HG03342 (cell line): ENCODE data around the gene MAGI1.

Experiments
- ATAC-seq: cut with Tn5 transposase; IDR thresholded peaks from one replicate; pipeline ENCODE4 v1.9.1; 2021; ENCODE audit warnings: mild to moderate bottlenecking, moderate library complexity; ENCODE audit not compliant: unreplicated experiment

The MAGI1 gene

GRCh38 chr3:65948841-65949573 lies 89.7 kb downstream of the MAGI1 start:
- ATAC-seq: no peak

GRCh38 chr3:65946438-65946837 lies 92.3 kb downstream of the MAGI1 start:
- no peak for ATAC-seq

GRCh38 chr3:65945953-65946352 lies 92.8 kb downstream of the MAGI1 start:
- no peak for ATAC-seq

GRCh38 chr3:65945480-65945879 lies 93.2 kb downstream of the MAGI1 start:
- ATAC-seq: no peak

GRCh38 chr3:65944252-65944651 lies 94.5 kb downstream of the MAGI1 start:
- ATAC-seq: no peak

GRCh38 chr3:65939801-65940246 lies 98.9 kb downstream of the MAGI1 start:
- no peak for ATAC-seq

GRCh38 chr3:65939184-65939583 lies 99.5 kb downstream of the MAGI1 start:
- ATAC-seq: no peak

GRCh38 chr3:65938676-65939075 lies 100.0 kb downstream of the MAGI1 start:
- no peak for ATAC-seq

- ATAC-seq: no peak
Measured at GRCh38 chr3:65938147-65938546, 100.6 kb downstream of the MAGI1 start.

GRCh38 chr3:65936908-65937638 lies 101.6 kb downstream of the MAGI1 start:
- no peak for ATAC-seq

- no peak for ATAC-seq
Measured at GRCh38 chr3:65935724-65936123, 103.0 kb downstream of the MAGI1 start.

- ATAC-seq: no peak
Measured at GRCh38 chr3:65930648-65931047, 108.1 kb downstream of the MAGI1 start.

GRCh38 chr3:65928110-65928509 lies 110.6 kb downstream of the MAGI1 start:
- ATAC-seq: no peak

GRCh38 chr3:65927576-65927975 lies 111.1 kb downstream of the MAGI1 start:
- no peak for ATAC-seq

- ATAC-seq: no peak
Measured at GRCh38 chr3:65925254-65925954, 113.3 kb downstream of the MAGI1 start.

GRCh38 chr3:65924762-65925161 lies 114.0 kb downstream of the MAGI1 start:
- ATAC-seq: no peak

- ATAC-seq: no peak
Measured at GRCh38 chr3:65922441-65922840, 116.3 kb downstream of the MAGI1 start.

GRCh38 chr3:65919826-65920225 lies 118.9 kb downstream of the MAGI1 start:
- no peak for ATAC-seq

GRCh38 chr3:65915477-65915876 lies 123.2 kb downstream of the MAGI1 start:
- no peak for ATAC-seq

- no peak for ATAC-seq
Measured at GRCh38 chr3:65914740-65915367, 123.9 kb downstream of the MAGI1 start.

- no peak for ATAC-seq
Measured at GRCh38 chr3:65914032-65914739, 124.5 kb downstream of the MAGI1 start.
